ENCODE data around the gene AKR1B15.

- no peak for TF ChIP-seq POLR2A (IDR thresholded peaks at IDR 0.05; ENCODE audit: low read depth, low read length)
- no peak for TF ChIP-seq POLR2AphosphoS5 (IDR thresholded peaks at IDR 0.05; ENCODE audit: low read depth, low read length)
These were observed 63.3 kb downstream of the AKR1B15 start for GRCh38 chr7:134612197-134612596.

Data from GM12892 (cell line).